Measurements from ENCODE around the gene KRTAP23-1. TPM values are rescaled to one million over a fixed set of nuclear protein-coding genes. Genes with fewer than 3 reads are reported as not detected.

The KRTAP23-1 gene, protein sequence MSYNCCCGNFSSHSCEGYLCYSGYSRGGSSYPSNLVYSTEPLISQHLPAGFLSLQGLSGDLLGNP
- total RNA-seq: not detected

DNA sequence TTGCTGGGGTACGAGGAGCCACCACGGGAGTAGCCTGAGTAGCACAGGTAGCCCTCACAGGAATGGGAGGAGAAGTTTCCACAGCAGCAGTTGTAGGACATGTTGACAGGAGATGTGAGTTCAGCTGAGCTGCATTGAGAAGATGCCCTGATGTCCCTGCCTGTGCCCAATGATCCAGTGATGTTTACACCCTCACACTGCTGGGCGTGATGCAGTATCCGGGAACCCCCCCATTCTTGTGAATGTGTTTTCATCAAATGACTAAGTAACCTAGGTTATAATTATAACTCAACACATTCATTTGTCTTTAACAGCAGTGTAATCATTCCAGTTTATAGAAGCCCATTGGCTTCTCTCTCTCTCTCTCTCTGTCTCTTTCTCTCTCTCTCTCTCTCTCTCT lies at the start of gene KRTAP23-1:
Gene KRTAP23-1, minus strand, starts transcription at position 101 of the 400 bp plus-strand sequence. Its CDS starts 0 bp downstream, at position 101.
- no peak within 1 kb of the TSS for H3K27ac ChIP-seq (replicated peaks in 1 of 4)
- intact Hi-C loops (cut with DNase I): no loop called here

DNA sequence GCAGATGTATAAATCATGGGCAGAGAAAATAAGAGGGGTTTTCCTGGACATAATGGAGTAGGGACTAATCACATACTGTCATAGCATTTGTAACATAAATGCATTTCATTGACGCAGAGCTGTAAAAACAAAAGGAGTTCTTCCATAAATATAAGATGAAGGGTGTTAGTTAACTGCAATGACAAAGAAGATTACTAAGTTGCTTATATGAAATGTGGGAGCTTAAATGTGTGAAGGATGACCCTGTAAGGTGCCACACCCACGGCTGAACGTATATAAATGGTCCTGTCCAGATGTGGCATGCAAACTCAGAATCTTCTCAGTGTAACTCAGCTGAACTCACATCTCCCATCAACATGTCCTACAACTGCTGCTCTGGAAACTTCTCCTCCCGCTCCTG lies 47.3 kb upstream of the KRTAP23-1 start, which contains the start of gene KRTAP13-1:
Gene KRTAP13-1, plus strand, starts transcription at position 301 of the 400 bp plus-strand sequence. Its CDS starts 56 bp downstream, at position 357.
- intact Hi-C loops (cut with DNase I): no loop called here
- 43% methylated on average over 4 of the region's 4 CpGs for WGBS
- no peak within 1 kb of the TSS for H3K4me3 ChIP-seq
- H3K27me3 ChIP-seq: peaks cover 0 to 3% (median 0%) of the 10 kb centered on the region in 4 donors
- TF ChIP-seq POLR2A (IDR thresholded peaks at IDR 0.05; ENCODE audit: low read depth): no peak
- no peak for TF ChIP-seq EP300 (IDR thresholded peaks at IDR 0.05)
- TF ChIP-seq POLR2AphosphoS5 (IDR thresholded peaks at IDR 0.05): no peak
- TF ChIP-seq, protein P1, sequence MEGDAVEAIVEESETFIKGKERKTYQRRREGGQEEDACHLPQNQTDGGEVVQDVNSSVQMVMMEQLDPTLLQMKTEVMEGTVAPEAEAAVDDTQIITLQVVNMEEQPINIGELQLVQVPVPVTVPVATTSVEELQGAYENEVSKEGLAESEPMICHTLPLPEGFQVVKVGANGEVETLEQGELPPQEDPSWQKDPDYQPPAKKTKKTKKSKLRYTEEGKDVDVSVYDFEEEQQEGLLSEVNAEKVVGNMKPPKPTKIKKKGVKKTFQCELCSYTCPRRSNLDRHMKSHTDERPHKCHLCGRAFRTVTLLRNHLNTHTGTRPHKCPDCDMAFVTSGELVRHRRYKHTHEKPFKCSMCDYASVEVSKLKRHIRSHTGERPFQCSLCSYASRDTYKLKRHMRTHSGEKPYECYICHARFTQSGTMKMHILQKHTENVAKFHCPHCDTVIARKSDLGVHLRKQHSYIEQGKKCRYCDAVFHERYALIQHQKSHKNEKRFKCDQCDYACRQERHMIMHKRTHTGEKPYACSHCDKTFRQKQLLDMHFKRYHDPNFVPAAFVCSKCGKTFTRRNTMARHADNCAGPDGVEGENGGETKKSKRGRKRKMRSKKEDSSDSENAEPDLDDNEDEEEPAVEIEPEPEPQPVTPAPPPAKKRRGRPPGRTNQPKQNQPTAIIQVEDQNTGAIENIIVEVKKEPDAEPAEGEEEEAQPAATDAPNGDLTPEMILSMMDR (IDR thresholded peaks at IDR 0.05): no peak
- no peaks in the 10 kb centered on the region for H3K4me1 ChIP-seq
- no peak for DNase-seq (ENCODE audit: extremely low spot score)
- H3K27ac ChIP-seq (replicated peaks in 1 of 4): no peak within 1 kb of the TSS
- H3K9me3 ChIP-seq: peaks cover 0 to 4% (median 0%) of the 10 kb centered on the region in 4 donors
- H3K36me3 ChIP-seq: no peaks in the 10 kb centered on the region

More for the DNA sequence above, at the start of gene KRTAP23-1:
- no peaks in the 10 kb centered on the region for H3K4me1 ChIP-seq
- 88% methylated on average over 4 of the region's 4 CpGs for WGBS
- H3K9me3 ChIP-seq: no peaks in the 10 kb centered on the region
- no peaks in the 10 kb centered on the region for H3K27me3 ChIP-seq
- TF ChIP-seq POLR2AphosphoS5 (IDR thresholded peaks at IDR 0.05): no peak
- TF ChIP-seq, protein P1 (IDR thresholded peaks at IDR 0.05): no peak
- TF ChIP-seq POLR2A (IDR thresholded peaks at IDR 0.05; ENCODE audit: low read depth): no peak
- TF ChIP-seq EP300 (IDR thresholded peaks at IDR 0.05): no peak
- H3K4me3 ChIP-seq: no peak within 1 kb of the TSS
- DNase-seq (ENCODE audit: extremely low spot score): no peak
- no peaks in the 10 kb centered on the region for H3K36me3 ChIP-seq

DNA sequence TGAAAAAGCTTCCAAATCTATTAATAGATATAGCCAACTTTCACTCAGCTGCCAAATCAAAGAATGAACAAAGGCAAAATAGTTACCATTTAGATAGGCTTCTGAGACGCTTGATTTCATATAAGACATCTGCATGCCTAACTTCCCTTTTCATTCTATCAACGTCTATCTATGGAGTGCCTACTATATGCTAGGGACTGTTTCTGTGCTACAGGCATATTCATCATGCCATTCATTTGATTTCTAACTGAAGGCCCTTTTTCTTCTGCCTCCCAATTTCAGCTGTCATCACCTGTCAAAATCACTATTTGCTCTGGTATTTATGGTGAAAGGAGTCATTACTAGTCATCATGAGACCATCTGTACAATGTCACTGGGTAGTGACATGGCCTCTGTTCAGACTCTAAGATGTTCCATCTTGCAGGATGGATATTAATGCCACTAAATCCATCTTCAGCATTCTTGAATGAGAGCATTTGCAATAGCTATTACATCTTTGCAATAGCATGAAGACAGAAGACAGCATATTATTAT lies 43.2 kb upstream of the KRTAP23-1 start:
- Histone ChIP-seq H3K27me3 (peaks cover 0 to 3% (median 0%) of the 10 kb centered on the region in 4 donors), H3K9me3 (peaks cover 0 to 8% (median 0%) of the 10 kb centered on the region in 4 donors), H3K27ac (replicated peaks in 1 of 4) (no peak overlapping the region), H3K36me3 (no peaks in the 10 kb centered on the region), H3K4me1 (no peaks in the 10 kb centered on the region), H3K4me3 (no peak overlapping the region)
- TF ChIP-seq POLR2AphosphoS5 (IDR thresholded peaks at IDR 0.05): no peak
- TF ChIP-seq, protein P1 (IDR thresholded peaks at IDR 0.05): no peak
- no peak for TF ChIP-seq EP300 (IDR thresholded peaks at IDR 0.05)
- TF ChIP-seq POLR2A (IDR thresholded peaks at IDR 0.05; ENCODE audit: low read depth): no peak
- intact Hi-C loops (cut with DNase I): no loop called here
- no peak for DNase-seq (ENCODE audit: extremely low spot score)
- 63% methylated on average over 2 of the region's 2 CpGs for WGBS

DNA sequence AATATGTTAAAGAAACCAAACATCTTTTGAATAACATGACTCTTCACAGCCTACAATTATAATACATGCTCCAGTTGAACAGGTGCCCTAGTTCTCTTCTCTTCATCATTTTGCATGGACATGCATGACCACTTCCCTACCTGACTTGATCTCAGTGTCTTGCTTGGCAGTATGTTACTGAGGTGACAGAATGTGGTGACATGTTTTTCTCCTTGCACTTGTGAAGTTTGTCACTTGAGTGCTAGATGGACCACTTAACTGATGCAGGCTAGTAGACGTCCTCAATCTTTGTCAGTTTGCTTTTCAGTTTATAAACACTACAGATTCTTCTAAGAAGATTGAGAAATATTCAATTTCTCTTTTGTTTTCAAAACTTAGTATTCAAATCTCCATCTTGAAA lies 33.8 kb upstream of the KRTAP23-1 start:
- DNase-seq (ENCODE audit: extremely low spot score): no peak
- Histone ChIP-seq H3K4me1 (no peaks in the 10 kb centered on the region), H3K36me3 (no peaks in the 10 kb centered on the region), H3K27ac (replicated peaks in 1 of 4) (no peak overlapping the region), H3K9me3 (no peaks in the 10 kb centered on the region), H3K27me3 (no peaks in the 10 kb centered on the region), H3K4me3 (no peak overlapping the region)
- TF ChIP-seq EP300 (IDR thresholded peaks at IDR 0.05): no peak
- TF ChIP-seq, protein P1 (IDR thresholded peaks at IDR 0.05): no peak
- intact Hi-C loops (cut with DNase I): no loop called here
- 40% methylated on average over 1 of the region's 1 CpG for WGBS

Data from esophagus muscularis mucosa (tissue), 4 donors.